Neural progenitor cell (in vitro differentiated cells): ENCODE results near the gene JMJD4. TPM values are rescaled to one million over a fixed set of nuclear protein-coding genes. Genes with fewer than 3 reads are reported as not detected.

Experiments used
- DNase-seq: peaks from one replicate; pipeline ENCODE4 v3.0.0-alpha.2; 2016; ENCODE audit warnings: low spot score
- H2AFZ ChIP-seq: fragments of 200-600 bp; sonication (generic); replicated peaks from 2 replicates; pipeline ENCODE4 v1.6.1; 2016; ENCODE audit warnings: antibody characterized with exemption
- H3F3A ChIP-seq: fragments of 200-600 bp; sonication (generic); 2 replicates; pipeline ENCODE4 v1.6.1; 2016; ENCODE audit warnings: antibody characterized with exemption, low read depth
- H3K27ac ChIP-seq: fragments of 200-600 bp; sonication (generic); 2 replicates; pipeline ENCODE4 v1.5.1; 2016; ENCODE audit warnings: mild to moderate bottlenecking
- H3K27me3 ChIP-seq: fragments of 200-600 bp; sonication (generic); 2 replicates; pipeline ENCODE4 v1.6.1; 2016; ENCODE audit warnings: mild to moderate bottlenecking, moderate library complexity
- H3K36me3 ChIP-seq: fragments of 200-600 bp; sonication (generic); 2 replicates; pipeline ENCODE4 v1.5.1; 2016
- H3K4me1 ChIP-seq: fragments of 200-600 bp; sonication (generic); 2 replicates; pipeline ENCODE4 v1.6.1; 2016; ENCODE audit warnings: mixed run types
- H3K4me2 ChIP-seq: fragments of 200-600 bp; sonication (generic); 2 replicates; pipeline ENCODE4 v1.6.1; 2016
- H3K4me3 ChIP-seq: fragments of 200-600 bp; sonication (generic); 2 replicates; pipeline ENCODE4 v1.5.1; 2016
- H3K79me2 ChIP-seq: fragments of 200-600 bp; sonication (generic); 2 replicates; pipeline ENCODE4 v1.6.1; 2016; ENCODE audit warnings: low read depth
- H3K9ac ChIP-seq: fragments of 200-600 bp; sonication (generic); 2 replicates; pipeline ENCODE4 v1.6.1; 2016
- H3K9me3 ChIP-seq: fragments of 200-600 bp; sonication (generic); 2 replicates; pipeline ENCODE4 v1.5.1; 2016; ENCODE audit warnings: low read depth
- H4K20me1 ChIP-seq: fragments of 200-600 bp; sonication (generic); 2 replicates; pipeline ENCODE4 v1.6.1; 2016; ENCODE audit warnings: low read depth
- H3K27ac Mint-ChIP-seq: 3 replicates; pipeline ENCODE4 v1.8.0; 2021; ENCODE audit warnings: mixed read lengths
- H3K27me3 Mint-ChIP-seq: 2 replicates; pipeline ENCODE4 v1.8.0; 2022; ENCODE audit warnings: low read depth, mild to moderate bottlenecking, inconsistent platforms, moderate library complexity, mixed read lengths; ENCODE audit not compliant: insufficient read depth
- H3K36me3 Mint-ChIP-seq: 3 replicates; pipeline ENCODE4 v1.8.0; 2021; ENCODE audit warnings: mixed read lengths
- H3K4me1 Mint-ChIP-seq: 3 replicates; pipeline ENCODE4 v1.8.0; 2021; ENCODE audit warnings: mixed read lengths
- H3K4me3 Mint-ChIP-seq: 3 replicates; pipeline ENCODE4 v1.8.0; 2021; ENCODE audit warnings: mild to moderate bottlenecking, moderate library complexity, mixed read lengths
- H3K9me3 Mint-ChIP-seq: 3 replicates; pipeline ENCODE4 v1.8.0; 2020; ENCODE audit warnings: mixed read lengths
- EZH2 ChIP-seq: fragments of 200-600 bp; sonication (generic); IDR thresholded peaks from 2 replicates; pipeline ENCODE4 v1.6.1; 2017; ENCODE audit warnings: antibody characterized with exemption, mild to moderate bottlenecking, moderate library complexity
- EZH2phosphoT487 ChIP-seq: fragments of 200-600 bp; sonication (generic); IDR thresholded peaks from 2 replicates; pipeline ENCODE4 v1.6.1; 2017; ENCODE audit warnings: antibody characterized with exemption
- total RNA-seq: library from RNA; depleted of rRNA; stranded (reverse); fragments of >200 nt; gene quantifications from 2 replicates; pipeline ENCODE4 v1.2.3, GENCODE V29; 2015; ENCODE audit warnings: low replicate concordance
- TF ChIP-seq, protein P1 (sequence below): fragments of 200-600 bp; sonication (generic); IDR thresholded peaks from 2 replicates; pipeline ENCODE4 v1.5.1; 2017; ENCODE audit warnings: antibody characterized with exemption, mild to moderate bottlenecking

The JMJD4 gene
- total RNA-seq, 1 donor from 2014 or later: 7.5 TPM

DNA sequence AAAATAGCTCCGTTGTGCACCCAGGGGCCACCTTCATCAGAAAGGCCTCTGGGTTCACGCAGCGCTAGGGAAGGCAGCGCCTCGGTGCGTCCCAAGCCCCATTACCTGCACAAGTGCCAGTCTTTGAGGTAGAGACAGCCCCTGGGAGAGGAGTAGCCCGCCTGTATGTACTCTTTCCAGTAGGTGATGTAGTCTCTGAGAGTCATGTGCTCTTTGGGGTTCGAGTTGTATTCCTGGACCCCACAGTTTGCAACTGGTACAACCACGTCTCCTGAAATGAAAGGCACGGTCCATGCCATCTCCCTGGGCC, 601 bp downstream of the JMJD4 start:
- H3K9me3 ChIP-seq: no peaks in the 10 kb centered on the region
- peaks cover 5% of the 10 kb centered on the region for H3K27me3 Mint-ChIP-seq
- H3K4me2 ChIP-seq: peak overlapping the region; percentile 99
- no peaks in the 10 kb centered on the region for H3K27me3 ChIP-seq
- peaks cover 40% of the 10 kb centered on the region for H4K20me1 ChIP-seq
- TF ChIP-seq EZH2phosphoT487 (no peak), EZH2 (no peak)
- TF ChIP-seq, protein P1, sequence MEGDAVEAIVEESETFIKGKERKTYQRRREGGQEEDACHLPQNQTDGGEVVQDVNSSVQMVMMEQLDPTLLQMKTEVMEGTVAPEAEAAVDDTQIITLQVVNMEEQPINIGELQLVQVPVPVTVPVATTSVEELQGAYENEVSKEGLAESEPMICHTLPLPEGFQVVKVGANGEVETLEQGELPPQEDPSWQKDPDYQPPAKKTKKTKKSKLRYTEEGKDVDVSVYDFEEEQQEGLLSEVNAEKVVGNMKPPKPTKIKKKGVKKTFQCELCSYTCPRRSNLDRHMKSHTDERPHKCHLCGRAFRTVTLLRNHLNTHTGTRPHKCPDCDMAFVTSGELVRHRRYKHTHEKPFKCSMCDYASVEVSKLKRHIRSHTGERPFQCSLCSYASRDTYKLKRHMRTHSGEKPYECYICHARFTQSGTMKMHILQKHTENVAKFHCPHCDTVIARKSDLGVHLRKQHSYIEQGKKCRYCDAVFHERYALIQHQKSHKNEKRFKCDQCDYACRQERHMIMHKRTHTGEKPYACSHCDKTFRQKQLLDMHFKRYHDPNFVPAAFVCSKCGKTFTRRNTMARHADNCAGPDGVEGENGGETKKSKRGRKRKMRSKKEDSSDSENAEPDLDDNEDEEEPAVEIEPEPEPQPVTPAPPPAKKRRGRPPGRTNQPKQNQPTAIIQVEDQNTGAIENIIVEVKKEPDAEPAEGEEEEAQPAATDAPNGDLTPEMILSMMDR: no peak
- H3K9ac ChIP-seq: peak overlapping the region; percentile 85
- peak overlapping the region; percentile 98 for H3K4me3 ChIP-seq
- H3K36me3 Mint-ChIP-seq: peaks cover under 1% of the 10 kb centered on the region
- peaks cover 59% of the 10 kb centered on the region for H3K79me2 ChIP-seq
- H3K4me1 Mint-ChIP-seq: peaks cover 25% of the 10 kb centered on the region
- peak overlapping the region; percentile 95 for H3K4me3 Mint-ChIP-seq
- no peak overlapping the region for H3K27ac ChIP-seq
- peak overlapping the region; percentile 95 for H2AFZ ChIP-seq
- H3K4me1 ChIP-seq: peaks cover 7% of the 10 kb centered on the region
- H3K27ac Mint-ChIP-seq: peak overlapping the region; percentile 50
- peaks cover 15% of the 10 kb centered on the region for H3F3A ChIP-seq
- H3K9me3 Mint-ChIP-seq: no peaks in the 10 kb centered on the region
- peak; percentile 22 for DNase-seq
- no peaks in the 10 kb centered on the region for H3K36me3 ChIP-seq

DNA sequence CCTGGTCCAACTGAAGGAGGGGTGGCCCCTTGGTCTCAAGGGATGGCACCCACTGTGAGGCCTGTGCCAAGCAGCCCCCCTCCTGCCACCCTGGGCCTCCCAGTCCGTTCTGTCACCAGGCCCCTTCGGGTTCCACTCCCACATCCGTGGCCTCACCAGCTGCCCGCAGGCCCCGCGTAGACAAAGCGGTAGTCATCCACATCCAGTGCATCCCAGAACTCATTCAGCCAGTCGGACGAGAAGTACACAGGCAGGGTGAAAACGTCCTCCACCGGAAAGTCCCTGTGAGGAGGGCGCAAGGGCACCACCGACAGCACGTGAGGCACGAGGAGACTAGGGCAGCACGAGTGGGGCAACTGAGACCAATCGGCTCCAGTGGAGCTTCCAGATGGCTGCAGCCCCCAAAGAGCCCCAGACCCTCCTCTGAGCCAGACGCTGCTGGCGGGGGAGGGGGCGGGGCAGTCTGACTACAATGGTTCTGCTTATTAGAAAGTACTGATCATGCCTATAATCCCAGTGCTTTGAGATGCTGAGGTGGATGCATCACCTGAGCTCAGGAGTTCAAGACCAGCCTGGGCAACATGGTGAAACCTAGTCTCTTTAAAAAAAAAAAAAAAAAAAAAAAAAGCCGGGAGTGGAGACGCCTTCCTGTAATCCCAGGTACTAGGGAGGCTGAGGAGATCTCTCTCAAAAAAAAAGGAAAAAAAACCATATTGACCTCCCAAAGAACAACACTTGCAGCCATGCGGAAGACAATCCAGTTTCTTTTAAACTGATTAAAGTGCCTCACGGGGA, 1.2 kb downstream of the JMJD4 start:
- H3K9ac ChIP-seq: peak overlapping the region; percentile 85
- no peak overlapping the region for H3K27ac ChIP-seq
- no peaks in the 10 kb centered on the region for H3K27me3 ChIP-seq
- peak overlapping the region; percentile 99 for H3K4me2 ChIP-seq
- TF ChIP-seq EZH2phosphoT487 (no peak), EZH2 (no peak)
- TF ChIP-seq, protein P1: no peak
- peaks cover 54% of the 10 kb centered on the region for H3K79me2 ChIP-seq
- H3K9me3 ChIP-seq: no peaks in the 10 kb centered on the region
- Mint-ChIP-seq H3K4me1 (peaks cover 30% of the 10 kb centered on the region), H3K36me3 (no peaks in the 10 kb centered on the region), H3K27ac (peak overlapping the region; percentile 44), H3K4me3 (peak overlapping the region; percentile 95), H3K9me3 (no peaks in the 10 kb centered on the region), H3K27me3 (peaks cover 5% of the 10 kb centered on the region)
- no peaks in the 10 kb centered on the region for H3K36me3 ChIP-seq
- no peak for DNase-seq
- H4K20me1 ChIP-seq: peaks cover 42% of the 10 kb centered on the region
- no peak overlapping the region for H2AFZ ChIP-seq
- H3F3A ChIP-seq: peaks cover 20% of the 10 kb centered on the region
- H3K4me1 ChIP-seq: peaks cover 7% of the 10 kb centered on the region
- peak overlapping the region; percentile 98 for H3K4me3 ChIP-seq

DNA sequence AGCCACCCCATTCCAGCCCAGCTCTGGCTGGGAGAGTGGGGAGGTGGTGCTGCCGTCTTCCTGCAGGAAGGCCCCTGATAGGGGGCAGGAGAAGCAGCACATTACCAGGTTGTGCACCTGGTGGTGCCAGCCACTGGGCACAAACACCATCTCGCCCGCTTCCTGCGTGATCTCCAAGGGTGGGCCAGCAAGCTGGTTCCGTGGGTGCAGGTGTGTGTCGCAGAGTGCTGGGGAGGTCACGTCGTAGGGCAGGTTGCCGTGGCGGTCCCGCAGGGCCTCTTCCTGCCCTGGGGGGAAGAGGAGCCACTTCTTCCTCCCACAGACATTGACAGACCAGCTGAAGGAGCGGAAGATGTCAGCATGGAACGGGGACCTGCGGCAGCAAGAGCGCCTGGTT, 1.8 kb downstream of the JMJD4 start:
- Mint-ChIP-seq H3K27me3 (peaks cover 5% of the 10 kb centered on the region), H3K27ac (no peak overlapping the region), H3K36me3 (no peaks in the 10 kb centered on the region), H3K4me3 (peak overlapping the region; percentile 95), H3K4me1 (peaks cover 34% of the 10 kb centered on the region), H3K9me3 (no peaks in the 10 kb centered on the region)
- Histone ChIP-seq H3K27ac (no peak overlapping the region), H2AFZ (no peak overlapping the region), H3K9ac (no peak overlapping the region), H3K4me1 (peaks cover 7% of the 10 kb centered on the region), H3K9me3 (no peaks in the 10 kb centered on the region), H3K27me3 (no peaks in the 10 kb centered on the region), H3K79me2 (peaks cover 47% of the 10 kb centered on the region), H3F3A (peaks cover 24% of the 10 kb centered on the region), H3K4me2 (no peak overlapping the region), H3K4me3 (no peak overlapping the region), H3K36me3 (no peaks in the 10 kb centered on the region), H4K20me1 (peaks cover 39% of the 10 kb centered on the region)
- DNase-seq: no peak
- TF ChIP-seq, protein P1: no peak
- TF ChIP-seq EZH2phosphoT487: no peak
- TF ChIP-seq EZH2: no peak
